Tongue (tissue), 2 donors: ENCODE data around the gene CFAP20DC. TPM values are rescaled to one million over a fixed set of nuclear protein-coding genes. Genes with fewer than 3 reads are reported as not detected.

Experiments used
- DNase-seq: peaks from one replicate; pipeline ENCODE4 v3.0.0-alpha.2; 2015
- total RNA-seq: library from RNA; depleted of rRNA; stranded (reverse); fragments of >200 nt; gene quantifications from one replicate; pipeline ENCODE4 v1.2.3, GENCODE V29; 2014

Gene CFAP20DC
- total RNA-seq, 1 donor from 2014 or later = 4.2 TPM

- DNase-seq = no peak
Observed at GRCh38 chr3:58693940-58694850, 355.6 kb downstream of the CFAP20DC start.

- no peak for DNase-seq
Observed at GRCh38 chr3:58692484-58692883, 357.3 kb downstream of the CFAP20DC start.
